ENCODE results near the gene ZNF544.

Gene ZNF544

GRCh38 chr19:58265100-58265499, 36.4 kb downstream of the ZNF544 start:
- TF ChIP-seq CTCF (IDR thresholded peaks at IDR 0.05; ENCODE audit: extremely low read depth, insufficient read depth, missing control alignments) = no peak
- in situ Hi-C loops (cut with MboI; ENCODE audit: low pct_unique_long_range_greater_than_20kb, low sequenced_read_pairs, unreplicated experiment) = no loop called here
- no peak for DNase-seq (ENCODE audit: low spot score)

- DNase-seq (ENCODE audit: low spot score) = no peak
- no peak for TF ChIP-seq CTCF (IDR thresholded peaks at IDR 0.05; ENCODE audit: extremely low read depth, insufficient read depth, missing control alignments)
- in situ Hi-C loops (cut with MboI; ENCODE audit: low pct_unique_long_range_greater_than_20kb, low sequenced_read_pairs, unreplicated experiment) = no loop called here
Measured at GRCh38 chr19:58268344-58268743, 39.6 kb downstream of the ZNF544 start.

GRCh38 chr19:58274771-58275201, 46.1 kb downstream of the ZNF544 start:
- in situ Hi-C loops (cut with MboI; ENCODE audit: low pct_unique_long_range_greater_than_20kb, low sequenced_read_pairs, unreplicated experiment) = no loop called here

GRCh38 chr19:58275564-58275963, 46.9 kb downstream of the ZNF544 start:
- no peak for DNase-seq (ENCODE audit: low spot score)
- in situ Hi-C loops (cut with MboI; ENCODE audit: low pct_unique_long_range_greater_than_20kb, low sequenced_read_pairs, unreplicated experiment) = no loop called here
- TF ChIP-seq CTCF (IDR thresholded peaks at IDR 0.05; ENCODE audit: extremely low read depth, insufficient read depth, missing control alignments) = no peak

More at GRCh38 chr19:58274771-58275201, 46.1 kb downstream of the ZNF544 start:
- DNase-seq (ENCODE audit: low spot score) = no peak
- no peak for TF ChIP-seq CTCF (IDR thresholded peaks at IDR 0.05; ENCODE audit: extremely low read depth, insufficient read depth, missing control alignments)

- in situ Hi-C loops (cut with MboI; ENCODE audit: low pct_unique_long_range_greater_than_20kb, low sequenced_read_pairs, unreplicated experiment) = no loop called here
- no peak for TF ChIP-seq CTCF (IDR thresholded peaks at IDR 0.05; ENCODE audit: extremely low read depth, insufficient read depth, missing control alignments)
- no peak for DNase-seq (ENCODE audit: low spot score)
Measured at GRCh38 chr19:58277197-58277596, 48.5 kb downstream of the ZNF544 start.

- in situ Hi-C loops (cut with MboI; ENCODE audit: low pct_unique_long_range_greater_than_20kb, low sequenced_read_pairs, unreplicated experiment) = no loop called here
- no peak for TF ChIP-seq CTCF (IDR thresholded peaks at IDR 0.05; ENCODE audit: extremely low read depth, insufficient read depth, missing control alignments)
- no peak for DNase-seq (ENCODE audit: low spot score)
Measured at GRCh38 chr19:58277748-58278540, 49.2 kb downstream of the ZNF544 start.
